Keratinocyte (primary cell): ENCODE measurements around the gene STXBP3. TPM values are rescaled to one million over a fixed set of nuclear protein-coding genes. Genes with fewer than 3 reads are reported as not detected.

Experiments used
- DNase-seq: peaks from one replicate; pipeline ENCODE4 v3.0.0-alpha.2; 2011; ENCODE audit warnings: low read depth, missing footprints, low spot score
- FAIRE-seq: peaks from 2 replicates; lab custom pipeline; 2011; peaks lifted over from hg19 to GRCh38; lab: Jason Lieb, UNC
- H2AFZ ChIP-seq: 2 replicates; pipeline ENCODE4 v1.6.0; 2012; ENCODE audit warnings: low read length, control low read depth, inconsistent platforms; ENCODE audit not compliant: control insufficient read depth
- H3K27ac ChIP-seq: 2 replicates; pipeline ENCODE4 v1.5.1; 2011; ENCODE audit warnings: low read length; ENCODE audit not compliant: control insufficient read depth, insufficient read depth
- H3K27me3 ChIP-seq: 3 replicates; pipeline ENCODE4 v1.6.0; 2011; ENCODE audit warnings: low read length; ENCODE audit not compliant: control insufficient read depth, insufficient read depth; ENCODE audit errors: extremely low read depth
- H3K36me3 ChIP-seq, 2 experiments: 2 replicates in 1 of 2; 3 replicates in 1 of 2; pipeline ENCODE4 v1.5.1; 2011; ENCODE audit warnings: low read length in 2 of 2, mild to moderate bottlenecking in 1 of 2; ENCODE audit not compliant: control insufficient read depth in 2 of 2, insufficient read depth in 2 of 2; ENCODE audit errors: extremely low read depth in 1 of 2
- H3K4me1 ChIP-seq: 3 replicates; pipeline ENCODE4 v1.5.1; 2011; ENCODE audit warnings: low read length; ENCODE audit not compliant: control insufficient read depth, insufficient read depth; ENCODE audit errors: extremely low read depth
- H3K4me2 ChIP-seq: 3 replicates; pipeline ENCODE4 v1.6.0; 2011; ENCODE audit warnings: low read depth, low read length; ENCODE audit not compliant: control insufficient read depth, insufficient read depth; ENCODE audit errors: extremely low read depth
- H3K4me3 ChIP-seq, 3 experiments: fragments of 200-600 bp in 1 of 3; sonication (generic) in 1 of 3; 2 replicates in 2 of 3; 3 replicates in 1 of 3; pipeline ENCODE4 v1.5.1; 2011 to 2016; ENCODE audit warnings: low read length in 3 of 3, mild to moderate bottlenecking in 3 of 3, control low read depth in 2 of 3, inconsistent platforms in 1 of 3, low read depth in 1 of 3, mixed read lengths in 1 of 3, mixed run types in 1 of 3, moderate library complexity in 1 of 3; ENCODE audit not compliant: control insufficient read depth in 2 of 3, insufficient read depth in 2 of 3; ENCODE audit errors: extremely low read depth in 1 of 3
- H3K79me2 ChIP-seq: 2 replicates; pipeline ENCODE4 v1.6.0; 2012; ENCODE audit warnings: low read length; ENCODE audit not compliant: control insufficient read depth, insufficient read depth
- H3K9ac ChIP-seq: 3 replicates; pipeline ENCODE4 v1.6.0; 2011; ENCODE audit warnings: low read length; ENCODE audit not compliant: control insufficient read depth, insufficient read depth; ENCODE audit errors: extremely low read depth
- H3K9me1 ChIP-seq: 3 replicates; pipeline ENCODE4 v1.6.0; 2011; ENCODE audit warnings: low read length; ENCODE audit not compliant: control insufficient read depth, insufficient read depth; ENCODE audit errors: extremely low read depth
- H3K9me3 ChIP-seq: 2 replicates; pipeline ENCODE4 v1.5.1; 2012; ENCODE audit warnings: low read depth, low read length; ENCODE audit not compliant: control insufficient read depth
- H4K20me1 ChIP-seq: 3 replicates; pipeline ENCODE4 v1.6.0; 2011; ENCODE audit warnings: low read length; ENCODE audit not compliant: control insufficient read depth, insufficient read depth; ENCODE audit errors: extremely low read depth
- CTCF ChIP-seq, 3 experiments: IDR thresholded peaks in 1 of 3; conservative IDR thresholded peaks in 1 of 3; optimal IDR thresholded peaks in 1 of 3; 2 replicates in 2 of 3; 3 replicates in 1 of 3; pipeline versions ENCODE3 to v1.5.1; 2011; ENCODE audit warnings: low read length in 3 of 3, mild to moderate bottlenecking in 3 of 3, moderate library complexity in 2 of 3, control low read depth in 1 of 3, inconsistent platforms in 1 of 3; ENCODE audit not compliant: insufficient read depth in 2 of 3; ENCODE audit errors: extremely low read depth in 1 of 3
- EZH2 ChIP-seq: IDR thresholded peaks from one replicate; pipeline ENCODE4 v1.6.1; 2012; ENCODE audit warnings: inconsistent platforms, mild to moderate bottlenecking, low read length, moderate library complexity
- dilution Hi-C: fragments of 300-500 bp; cut with MboI; formaldehyde crosslinking; loops from one replicate; pipeline ENCODE4 v1.7.0; 2020; ENCODE audit warnings: low sequenced_read_pairs; ENCODE audit not compliant: extremely low pct_ligation_motif_present
- polyA plus RNA-seq, 5 experiments: library from polyadenylated mRNA; depleted of rRNA in 3 of 5; stranded (reverse) in 3 of 5; stranded (forward) in 1 of 5; unstranded in 1 of 5; fragments of >200 nt; gene quantifications; 1 replicate in 1 of 5; 2 replicates in 3 of 5; 3 replicates in 1 of 5; pipeline versions ENCODE4 v1.2.1 to v1.2.3, GENCODE V29; 2011 to 2012; ENCODE audit warnings: missing spikeins in 2 of 5, low read depth in 1 of 5, low replicate concordance in 1 of 5

STXBP3 gene
- polyA plus RNA-seq, 1 donor (not counting 4 experiments of a cell fraction or from before 2014, with no cell fraction given) = 36.3 TPM

- no peaks in the 10 kb centered on the region for H3K27me3 ChIP-seq
- H3K4me1 ChIP-seq = peaks cover 12% of the 10 kb centered on the region
- H3K9me1 ChIP-seq = no peaks in the 10 kb centered on the region
- H3K79me2 ChIP-seq = no peaks in the 10 kb centered on the region
- DNase-seq = no peak
- H3K9ac ChIP-seq = no peak overlapping the region
- no peak for FAIRE-seq
- H3K4me3 ChIP-seq = no peak overlapping the region
- H3K36me3 ChIP-seq = no peaks in the 10 kb centered on the region
- no peak overlapping the region for H3K4me2 ChIP-seq
- no peak overlapping the region for H2AFZ ChIP-seq
- no peaks in the 10 kb centered on the region for H3K9me3 ChIP-seq
- dilution Hi-C loops = no loop called here
- H3K27ac ChIP-seq = no peak overlapping the region
- H4K20me1 ChIP-seq = no peaks in the 10 kb centered on the region
- no peak for TF ChIP-seq EZH2
- TF ChIP-seq CTCF (optimal IDR thresholded peaks at IDR 0.05 in 1 of 3, IDR thresholded peaks at IDR 0.05 in 1 of 3, conservative IDR thresholded peaks at IDR 0.05 in 1 of 3; ENCODE audit: extremely low read depth in 1 of 3, insufficient read depth in 2 of 3, low read length in 3 of 3) = no peak
Observed at GRCh38 chr1:108851567-108851966, 105.1 kb downstream of the STXBP3 start.

GRCh38 chr1:108852221-108852975 lies 105.9 kb downstream of the STXBP3 start:
- Histone ChIP-seq H3K4me2 (no peak overlapping the region), H4K20me1 (no peaks in the 10 kb centered on the region), H3K36me3 (no peaks in the 10 kb centered on the region), H3K27ac (no peak overlapping the region), H3K4me1 (peaks cover 11% of the 10 kb centered on the region), H3K9ac (no peak overlapping the region), H3K9me1 (no peaks in the 10 kb centered on the region), H3K9me3 (no peaks in the 10 kb centered on the region), H3K27me3 (no peaks in the 10 kb centered on the region), H2AFZ (no peak overlapping the region), H3K79me2 (no peaks in the 10 kb centered on the region), H3K4me3 (no peak overlapping the region)
- no peak for DNase-seq
- FAIRE-seq = no peak
- dilution Hi-C loops = no loop called here
- TF ChIP-seq CTCF (optimal IDR thresholded peaks at IDR 0.05 in 1 of 3, IDR thresholded peaks at IDR 0.05 in 1 of 3, conservative IDR thresholded peaks at IDR 0.05 in 1 of 3; ENCODE audit: extremely low read depth in 1 of 3, insufficient read depth in 2 of 3, low read length in 3 of 3) (no peak), EZH2 (no peak)
